HEK293T (cell line): ENCODE measurements around the gene MRPS34.

Experiments
- CTCF ChIA-PET: fragments of 350-600 bp; formaldehyde crosslinking; extraction: SDS; loops from one replicate; lab custom pipeline; 2021; ENCODE audit warnings: antibody characterized with exemption, inconsistent platforms; lab: Yijun Ruan, JAX
- POLR2A ChIA-PET: fragments of 350-600 bp; formaldehyde crosslinking; extraction: SDS; loops from one replicate; lab custom pipeline; 2020; ENCODE audit warnings: antibody characterized with exemption, inconsistent platforms; lab: Yijun Ruan, JAX
- DNase-seq: peaks from one replicate; pipeline ENCODE4 v3.0.0; 2012; ENCODE audit warnings: mixed read lengths; ENCODE audit errors: extremely low spot score
- ARNT ChIP-seq: fragments of 450-650 bp; IDR thresholded peaks from 2 replicates; pipeline ENCODE4 v1.6.1; 2017; ENCODE audit warnings: mild to moderate bottlenecking
- BHLHE40 ChIP-seq: fragments of 450-650 bp; IDR thresholded peaks from 2 replicates; pipeline ENCODE4 v1.6.1; 2016; ENCODE audit warnings: mild to moderate bottlenecking, moderate library complexity, borderline replicate concordance
- CTBP1 ChIP-seq: fragments of 450-650 bp; IDR thresholded peaks from 2 replicates; pipeline ENCODE4 v1.6.1; 2016; ENCODE audit warnings: borderline replicate concordance
- ELF4 ChIP-seq: fragments of 450-650 bp; IDR thresholded peaks from 2 replicates; pipeline ENCODE4 v1.6.1; 2017; ENCODE audit warnings: antibody characterized with exemption
- FOXA1 ChIP-seq: fragments of 450-650 bp; IDR thresholded peaks from 2 replicates; pipeline ENCODE4 v1.6.1; 2016; ENCODE audit warnings: mild to moderate bottlenecking
- FOXK2 ChIP-seq: fragments of 450-650 bp; IDR thresholded peaks from 2 replicates; pipeline ENCODE4 v1.6.1; 2016; ENCODE audit warnings: mild to moderate bottlenecking
- FOXM1 ChIP-seq: fragments of 450-650 bp; IDR thresholded peaks from 2 replicates; pipeline ENCODE4 v1.6.1; 2017; ENCODE audit warnings: mild to moderate bottlenecking, borderline replicate concordance
- HDGF ChIP-seq: fragments of 450-650 bp; IDR thresholded peaks from 2 replicates; pipeline ENCODE4 v1.6.1; 2017; ENCODE audit warnings: antibody characterized with exemption, borderline replicate concordance
- L3MBTL2 ChIP-seq: fragments of 450-650 bp; conservative IDR thresholded peaks from 2 replicates; pipeline ENCODE4 v1.6.1; 2016; ENCODE audit warnings: mild to moderate bottlenecking
- LEF1 ChIP-seq: fragments of 450-650 bp; IDR thresholded peaks from 2 replicates; pipeline ENCODE4 v1.6.1; 2017; ENCODE audit warnings: mild to moderate bottlenecking, borderline replicate concordance
- NFRKB ChIP-seq: fragments of 450-650 bp; IDR thresholded peaks from 2 replicates; pipeline ENCODE4 v1.6.1; 2016; ENCODE audit warnings: mild to moderate bottlenecking, moderate library complexity
- PKNOX1 ChIP-seq: fragments of 450-650 bp; IDR thresholded peaks from 2 replicates; pipeline ENCODE4 v1.6.1; 2016
- SP1 ChIP-seq: fragments of 450-650 bp; IDR thresholded peaks from 2 replicates; pipeline ENCODE4 v1.6.1; 2017
- SUZ12 ChIP-seq: fragments of 450-650 bp; IDR thresholded peaks from 2 replicates; pipeline ENCODE4 v1.6.1; 2016; ENCODE audit warnings: mild to moderate bottlenecking
- TARDBP ChIP-seq: fragments of 450-650 bp; IDR thresholded peaks from 2 replicates; pipeline ENCODE4 v1.6.1; 2016
- ZNF384 ChIP-seq: fragments of 450-650 bp; IDR thresholded peaks from 2 replicates; pipeline ENCODE4 v1.6.1; 2016

Gene MRPS34

GRCh38 chr16:1768061-1768766 lies 4.7 kb downstream of the MRPS34 start:
- ChIA-PET CTCF (no interaction called here), POLR2A (interaction anchor here (1.6 kb wide), 1 partner anchor 14 kb away, joined by 4 read pairs; the partner anchor contains the start of genes NUBP2 and SPSB3)
- TF ChIP-seq BHLHE40 (no peak), FOXA1 (no peak), FOXM1 (no peak), CTBP1 (no peak), NFRKB (no peak), SP1 (no peak), FOXK2 (no peak), TARDBP (no peak), L3MBTL2 (no peak), LEF1 (no peak)
- DNase-seq, result no peak

- ChIA-PET POLR2A (interaction anchor here (1.6 kb wide), 1 partner anchor 15 kb away, joined by 4 read pairs; the partner anchor contains the start of genes NUBP2 and SPSB3), CTCF (no interaction called here)
- no peak for TF ChIP-seq ARNT
- no peak for DNase-seq
These were observed 5.6 kb downstream of the MRPS34 start for GRCh38 chr16:1767116-1767994.

GRCh38 chr16:1766701-1767100 lies 6.2 kb downstream of the MRPS34 start:
- POLR2A ChIA-PET, result no interaction called here
- no peak for TF ChIP-seq LEF1
- no peak for TF ChIP-seq ELF4
- TF ChIP-seq HDGF, result no peak
- TF ChIP-seq SP1, result no peak
- no peak for TF ChIP-seq NFRKB
- TF ChIP-seq BHLHE40, result no peak
- TF ChIP-seq TARDBP, result no peak
- TF ChIP-seq CTBP1, result no peak
- no peak for TF ChIP-seq PKNOX1
- no peak for TF ChIP-seq SUZ12
- no peak for TF ChIP-seq ARNT
- TF ChIP-seq L3MBTL2, result no peak
- TF ChIP-seq ZNF384, result no peak
- no peak for TF ChIP-seq FOXK2
- TF ChIP-seq FOXA1, result no peak
- CTCF ChIA-PET, result no interaction called here
- DNase-seq, result no peak

- CTCF ChIA-PET, result no interaction called here
- TF ChIP-seq L3MBTL2 (no peak), FOXM1 (no peak), ELF4 (no peak)
- no peak for DNase-seq
- POLR2A ChIA-PET, result no interaction called here
These were observed 6.7 kb downstream of the MRPS34 start for GRCh38 chr16:1766231-1766630.

GRCh38 chr16:1765826-1766225 lies 7.1 kb downstream of the MRPS34 start:
- DNase-seq, result no peak
- ChIA-PET CTCF (no interaction called here), POLR2A (no interaction called here)
- TF ChIP-seq PKNOX1, result no peak
- TF ChIP-seq NFRKB, result no peak
- no peak for TF ChIP-seq LEF1
- TF ChIP-seq L3MBTL2, result no peak
- TF ChIP-seq ELF4, result no peak
- no peak for TF ChIP-seq HDGF
- no peak for TF ChIP-seq TARDBP
- TF ChIP-seq FOXK2, result no peak
- TF ChIP-seq ARNT, result no peak
- TF ChIP-seq FOXM1, result no peak
- TF ChIP-seq ZNF384, result no peak
- TF ChIP-seq SUZ12, result no peak
- no peak for TF ChIP-seq CTBP1
- TF ChIP-seq FOXA1, result no peak
- no peak for TF ChIP-seq SP1
- no peak for TF ChIP-seq BHLHE40

- DNase-seq, result no peak
- ChIA-PET CTCF (interaction anchor here (0.5 to 1.2 kb wide), 2 partner anchors 59 to 614 kb away, joined by 3 to 5 read pairs; partner anchors contain the start of gene MAPK8IP3), POLR2A (interaction anchor here (0.8 to 1.5 kb wide), 3 partner anchors 8 to 154 kb away, joined by 3 to 5 read pairs (median 5); partner anchors contain the start of genes EME2, JPT2 and MRPS34)
- no peak for TF ChIP-seq LEF1
These were observed 8.0 kb downstream of the MRPS34 start for GRCh38 chr16:1764971-1765370.
